ENCODE results near the gene ADAT2.

The ADAT2 gene

GRCh38 chr6:143396497-143397226, 53.8 kb downstream of the ADAT2 start:
- no peak for DNase-seq

- no peak for DNase-seq
These were observed 54.8 kb downstream of the ADAT2 start for GRCh38 chr6:143395699-143396098.

- no peak for DNase-seq
These were observed 56.1 kb downstream of the ADAT2 start for GRCh38 chr6:143394389-143394788.

GRCh38 chr6:143390278-143390677, 60.2 kb downstream of the ADAT2 start:
- DNase-seq, result no peak

DNA sequence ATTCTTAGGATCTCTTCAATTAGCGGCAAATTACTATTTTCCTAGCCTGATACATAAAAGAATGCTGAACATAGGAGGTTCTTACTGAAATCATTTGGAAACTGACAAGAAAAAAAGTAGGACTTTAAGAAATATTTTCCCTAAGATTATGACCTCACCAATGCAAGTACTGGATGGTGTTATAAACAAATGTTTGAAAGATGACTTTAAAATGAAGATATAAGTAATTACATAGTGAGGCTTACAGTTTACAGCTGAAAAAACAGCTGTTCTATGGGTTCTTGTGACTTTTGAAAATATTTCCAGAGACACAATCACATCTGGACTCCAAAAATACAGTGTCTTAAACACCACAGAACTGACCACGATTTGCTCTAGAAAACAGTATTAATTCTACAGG, 64.9 kb downstream of the ADAT2 start:
- no peak for DNase-seq

GRCh38 chr6:143376861-143377260, 73.6 kb downstream of the ADAT2 start:
- DNase-seq, result no peak

DNA sequence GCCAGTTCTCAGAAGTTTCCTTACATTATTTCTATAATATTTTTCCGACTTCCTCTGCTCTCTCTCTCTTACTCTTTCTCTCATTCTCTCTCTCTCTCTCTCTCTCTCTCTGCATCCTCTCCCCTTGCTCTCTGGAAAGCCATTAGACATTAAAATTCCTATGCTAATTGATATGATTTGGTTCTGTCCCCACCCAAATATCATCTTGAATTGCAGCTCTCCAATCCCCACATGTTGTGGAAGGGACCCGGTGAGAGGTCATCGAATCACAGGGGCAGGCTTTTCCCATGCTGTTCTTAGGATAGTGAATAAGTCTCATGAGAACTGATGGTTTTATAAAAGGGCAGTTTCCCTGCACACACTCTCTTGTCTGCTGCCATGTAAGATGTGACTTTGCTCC, 74.1 kb downstream of the ADAT2 start:
- DNase-seq, result no peak

DNA sequence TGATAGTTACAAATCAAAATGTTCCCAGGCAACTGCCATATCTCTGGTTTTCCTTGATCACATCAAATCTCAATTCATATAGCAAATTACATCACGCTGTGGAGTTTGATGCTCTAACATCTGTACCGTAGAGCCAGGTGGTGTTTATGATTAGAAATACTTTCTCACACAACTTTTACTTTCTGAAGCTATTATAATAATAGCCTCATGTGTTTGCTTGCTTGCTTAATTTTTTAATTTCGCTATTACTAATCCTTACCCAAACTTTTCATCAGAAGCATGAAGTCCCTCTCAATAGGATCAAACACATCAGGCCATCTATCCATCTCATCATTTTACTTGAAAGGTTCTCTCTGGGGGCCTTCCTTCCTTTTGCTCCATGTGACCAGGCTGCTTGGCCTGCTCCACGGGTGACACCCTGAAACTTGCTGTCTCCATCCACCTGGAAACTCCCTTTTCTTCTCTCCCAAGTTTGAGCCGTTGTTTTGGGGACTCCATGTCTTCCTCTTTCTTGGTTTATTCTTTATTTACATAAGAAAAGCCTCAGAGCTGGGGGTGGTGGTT, 75.4 kb downstream of the ADAT2 start:
- no peak for DNase-seq

GRCh38 chr6:143374014-143374413, 76.5 kb downstream of the ADAT2 start:
- DNase-seq, result no peak
